Heart left ventricle (tissue), 16 donors: ENCODE data around the gene LIPM. TPM values are rescaled to one million over a fixed set of nuclear protein-coding genes. Genes with fewer than 3 reads are reported as not detected.

Source experiments
- ATAC-seq, 4 donors: fragments of 200-7000 bp; cut with Tn5 transposase; one replicate each; pipeline ENCODE4 v1.9.1; 2020 to 2022; ENCODE audit warnings: moderate library complexity in 4 of 4, mild to moderate bottlenecking in 3 of 4, moderate number of reproducible peaks in 1 of 4
- DNase-seq, 5 donors: peaks; one replicate each; pipeline ENCODE4 v3.0.0-alpha.2; 2020
- H3K27ac ChIP-seq, 12 donors: fragments of 200-600 bp; sonication (generic) in 4 of 12; one replicate each; pipeline versions ENCODE4 v1.5.0 to v1.8.0; 2016 to 2022; ENCODE audit warnings: mild to moderate bottlenecking in 2 of 12
- H3K27me3 ChIP-seq, 9 donors: fragments of 200-600 bp; sonication (generic) in 2 of 9; one replicate each; pipeline versions ENCODE4 v1.5.1 to v1.8.0; 2016 to 2022; ENCODE audit warnings: mild to moderate bottlenecking in 3 of 9
- H3K36me3 ChIP-seq, 9 donors: fragments of 200-600 bp; sonication (generic) in 2 of 9; one replicate each; pipeline versions ENCODE4 v1.5.0 to v1.8.0; 2018 to 2022; ENCODE audit warnings: mild to moderate bottlenecking in 2 of 9
- H3K4me1 ChIP-seq, 12 donors: fragments of 200-600 bp; sonication (generic) in 4 of 12; one replicate each; pipeline versions ENCODE4 v1.5.0 to v1.8.0; 2016 to 2022; ENCODE audit warnings: mild to moderate bottlenecking in 3 of 12
- H3K4me3 ChIP-seq, 12 donors: fragments of 200-600 bp; sonication (generic) in 4 of 12; one replicate each; pipeline versions ENCODE4 v1.5.0 to v1.8.0; 2017 to 2022; ENCODE audit warnings: mild to moderate bottlenecking in 9 of 12, moderate library complexity in 4 of 12
- H3K9me3 ChIP-seq, 12 donors: fragments of 200-600 bp; sonication (generic) in 4 of 12; one replicate each; pipeline versions ENCODE4 v1.5.0 to v1.8.0; 2016 to 2022; ENCODE audit warnings: mild to moderate bottlenecking in 1 of 12
- POLR2A ChIP-seq, 2 donors: fragments of 450-650 bp; IDR thresholded peaks; one replicate each; pipeline ENCODE4 v1.6.1; 2017; ENCODE audit warnings: antibody characterized with exemption in 2 of 2, mild to moderate bottlenecking in 2 of 2, moderate library complexity in 2 of 2
- WGBS, 4 donors: extraction: QIAGEN DNeasy Blood & Tissue Kit in 2 of 4; methylation state at CpG; one replicate each; pipeline versions ENCODE4 v1.1.5 to v1.1.7; 2013 to 2018; 5-methylcytosine and 5-hydroxymethylcytosine counted together
- intact Hi-C, 10 donors: fragments of 100-400 bp; cut with DNase I; formaldehyde crosslinking; loops; one replicate each; pipeline versions ENCODE4 v1.11.1 to v1.14.2; 2022
- long read RNA-seq, 3 donors: library from polyadenylated mRNA; unstranded; transcript quantifications; one replicate each; pipeline ENCODE4 v2.0.0, GENCODE V29; 2020 to 2021
- polyA plus RNA-seq, 2 donors: library from polyadenylated mRNA; stranded (reverse); fragments of 200-250 nt; gene quantifications; one replicate each; pipeline ENCODE4 v1.2.3, GENCODE V29; 2013
- total RNA-seq, 9 donors: library from RNA; depleted of rRNA in 2 of 9; stranded (reverse); fragments of >200 nt in 2 of 9; fragmentation: NEBNext Ultra II Directional in 3 of 9; extraction: Animal tissue kit (Norgen Biotek cat#: 25700) in 3 of 9; gene quantifications; one replicate each; pipeline versions ENCODE4 v1.1.0 to v1.2.4, GENCODE V29; 2016 to 2023
- TF ChIP-seq, protein P1 (sequence below), 12 donors: fragments of 200-600 bp; sonication (generic) in 4 of 12; IDR thresholded peaks; one replicate each; pipeline versions ENCODE4 v1.5.0 to v1.8.0; 2018 to 2022; ENCODE audit warnings: antibody characterized with exemption in 12 of 12, mild to moderate bottlenecking in 5 of 12
- donor health status: ischemic (EF 13 %, LVEDD 7.1; RV severe dilation, severe dysfunction).
- donor health status: healthy with polysubstance abuse.
- donor health status: DM: no; HTN: yes; CAD: no.
- donor health status: DM: no; HTN: no; CAD: no.
- donor health status: ischemic (EF 25% LVEDD 6.9; RV normal size, moderate dysfunction).
- donor health status: ischemic (EF 25% LVEDD 5.7; RV mildly dilated, moderate dysfunction).
- donor health status: healthy.
- donor health status: DM: yes; HTN: yes; CAD: no.
- donor health status: ischemic (EF 35%, LVEDD 5.7; RV mildly dilated, moderate dysfunction).
- donor health status: nonischemic (EF 11% LVEDD 7.7; RV severe dilation, severe dysfunction).
- donor health status: DM: yes; HTN: yes; CAD: no.
- donor health status: PGD.
- donor health status: ischemic (EF 29% LVEDD 5.4; RV normal size, mild dysfunction).
- donor health status: nonischemic (EF 23%, LVEDD 6.1; RV moderate dilation, normal function).

LIPM gene
- total RNA-seq (not detected), polyA plus RNA-seq (not detected)
- long read RNA-seq, donor 1: 0 reads
- long read RNA-seq, donor 2: 0 reads
- long read RNA-seq, donor 3: 0 reads

GRCh38 chr10:88802523-88803285 lies at the start of gene LIPM:
Gene LIPM (plus strand): TSS chr10:88802730. CDS start chr10:88802897, 167 bp downstream.
- no peak within 1 kb of the TSS for H3K27ac ChIP-seq
- no peak for ATAC-seq
- WGBS, 4 donors: 85 to 89% (median 86%) methylated on average over 2 of the region's 2 CpGs

GRCh38 chr10:88754287-88754686 lies 48.2 kb upstream of the LIPM start:
- Histone ChIP-seq H3K4me3 (no peak overlapping the region), H3K27ac (no peak overlapping the region), H3K9me3 (peaks cover 0 to 5% (median 0%) of the 10 kb centered on the region in 12 donors), H3K36me3 (no peaks in the 10 kb centered on the region), H3K4me1 (no peaks in the 10 kb centered on the region), H3K27me3 (peaks cover 0 to 5% (median 0%) of the 10 kb centered on the region in 9 donors)
- DNase-seq (no peak), ATAC-seq (no peak)
- TF ChIP-seq, protein P1, sequence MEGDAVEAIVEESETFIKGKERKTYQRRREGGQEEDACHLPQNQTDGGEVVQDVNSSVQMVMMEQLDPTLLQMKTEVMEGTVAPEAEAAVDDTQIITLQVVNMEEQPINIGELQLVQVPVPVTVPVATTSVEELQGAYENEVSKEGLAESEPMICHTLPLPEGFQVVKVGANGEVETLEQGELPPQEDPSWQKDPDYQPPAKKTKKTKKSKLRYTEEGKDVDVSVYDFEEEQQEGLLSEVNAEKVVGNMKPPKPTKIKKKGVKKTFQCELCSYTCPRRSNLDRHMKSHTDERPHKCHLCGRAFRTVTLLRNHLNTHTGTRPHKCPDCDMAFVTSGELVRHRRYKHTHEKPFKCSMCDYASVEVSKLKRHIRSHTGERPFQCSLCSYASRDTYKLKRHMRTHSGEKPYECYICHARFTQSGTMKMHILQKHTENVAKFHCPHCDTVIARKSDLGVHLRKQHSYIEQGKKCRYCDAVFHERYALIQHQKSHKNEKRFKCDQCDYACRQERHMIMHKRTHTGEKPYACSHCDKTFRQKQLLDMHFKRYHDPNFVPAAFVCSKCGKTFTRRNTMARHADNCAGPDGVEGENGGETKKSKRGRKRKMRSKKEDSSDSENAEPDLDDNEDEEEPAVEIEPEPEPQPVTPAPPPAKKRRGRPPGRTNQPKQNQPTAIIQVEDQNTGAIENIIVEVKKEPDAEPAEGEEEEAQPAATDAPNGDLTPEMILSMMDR (IDR thresholded peaks at IDR 0.05): no peak
- TF ChIP-seq POLR2A (IDR thresholded peaks at IDR 0.05): no peak
- intact Hi-C loops: no loop called here

More at GRCh38 chr10:88802523-88803285, at the start of gene LIPM:
- no peaks in the 10 kb centered on the region for H3K36me3 ChIP-seq
- intact Hi-C loops: loop anchor here in 1 of 10 donors (10.0 kb wide), 1 partner anchor 108 kb away; no protein-coding TSS in a partner anchor
- peaks cover 0 to 4% (median 0%) of the 10 kb centered on the region in 9 donors for H3K27me3 ChIP-seq
- no peaks in the 10 kb centered on the region for H3K9me3 ChIP-seq
- no peaks in the 10 kb centered on the region for H3K4me1 ChIP-seq
- no peak within 1 kb of the TSS for H3K4me3 ChIP-seq
- TF ChIP-seq, protein P1 (IDR thresholded peaks at IDR 0.05): no peak
- DNase-seq: no peak

DNA sequence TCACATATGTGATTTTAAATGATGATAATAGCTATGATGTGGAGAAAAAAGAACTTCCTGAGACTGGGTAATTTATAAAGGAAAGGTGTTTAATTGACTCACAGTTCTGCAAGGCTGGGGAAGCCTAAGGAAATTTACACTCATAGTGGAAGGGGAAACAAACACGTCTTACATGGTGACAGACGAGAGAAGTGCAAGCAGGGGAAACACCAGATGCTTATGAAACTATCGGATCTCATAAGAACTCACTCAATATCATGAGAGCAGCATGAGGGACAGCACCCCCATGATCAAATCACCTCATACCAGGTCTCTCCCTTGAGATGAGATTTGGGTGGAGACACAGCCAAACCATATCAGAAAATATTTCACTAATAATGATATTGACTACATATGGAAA lies 46.8 kb upstream of the LIPM start:
- DNase-seq: no peak
- no peak overlapping the region for H3K27ac ChIP-seq
- WGBS, 4 donors: 43 to 52% (median 47%) methylated on average over 3 of the region's 3 CpGs
- no peaks in the 10 kb centered on the region for H3K4me1 ChIP-seq
- H3K36me3 ChIP-seq: no peaks in the 10 kb centered on the region
- H3K4me3 ChIP-seq: no peak overlapping the region
- intact Hi-C loops: no loop called here
- TF ChIP-seq POLR2A (IDR thresholded peaks at IDR 0.05): no peak
- TF ChIP-seq, protein P1 (IDR thresholded peaks at IDR 0.05): no peak
- H3K9me3 ChIP-seq: no peaks in the 10 kb centered on the region
- no peak for ATAC-seq
- peaks cover 0 to 5% (median 0%) of the 10 kb centered on the region in 9 donors for H3K27me3 ChIP-seq

GRCh38 chr10:88756660-88757059 lies 45.9 kb upstream of the LIPM start:
- TF ChIP-seq POLR2A (IDR thresholded peaks at IDR 0.05): no peak
- TF ChIP-seq, protein P1 (IDR thresholded peaks at IDR 0.05): no peak
- intact Hi-C loops: no loop called here
- H3K27me3 ChIP-seq: peaks cover 0 to 5% (median 0%) of the 10 kb centered on the region in 9 donors
- H3K27ac ChIP-seq: no peak overlapping the region
- DNase-seq (no peak), ATAC-seq (no peak)
- H3K9me3 ChIP-seq: no peaks in the 10 kb centered on the region
- WGBS, 4 donors: 0% methylated on average over 1 of the region's 1 CpG
- H3K36me3 ChIP-seq: no peaks in the 10 kb centered on the region
- no peak overlapping the region for H3K4me3 ChIP-seq
- no peaks in the 10 kb centered on the region for H3K4me1 ChIP-seq
